Sciatic nerve (tissue), 2 donors: Measurements from ENCODE around the gene CKMT2. TPM values are rescaled to one million over a fixed set of nuclear protein-coding genes. Genes with fewer than 3 reads are reported as not detected.
A peak's percentile ranks its signal among the peaks of the same experiment; 100 is the strongest.

Source experiments
- ATAC-seq: fragments of 200-7000 bp; cut with Tn5 transposase; one replicate; pipeline ENCODE4 v1.9.1; 2020; ENCODE audit warnings: mild to moderate bottlenecking, moderate library complexity
- DNase-seq: peaks from one replicate; pipeline ENCODE4 v3.0.0-alpha.2; 2020; ENCODE audit warnings: low spot score
- intact Hi-C: fragments of 100-400 bp; cut with DNase I; formaldehyde crosslinking; loops from one replicate; pipeline ENCODE4 v1.14.2; 2022
- total RNA-seq: library from RNA; stranded (reverse); fragmentation: NEBNext Ultra II Directional; extraction: Animal tissue kit (Norgen Biotek cat#: 25700); gene quantifications from one replicate; pipeline ENCODE4 v1.2.1, GENCODE V29; 2021
- donor health status: DM: no; HTN: no; CAD: no.
- donor health status: DM: no; HTN: no; CAD: no.

CKMT2 gene
- 5.9 TPM for total RNA-seq

DNA sequence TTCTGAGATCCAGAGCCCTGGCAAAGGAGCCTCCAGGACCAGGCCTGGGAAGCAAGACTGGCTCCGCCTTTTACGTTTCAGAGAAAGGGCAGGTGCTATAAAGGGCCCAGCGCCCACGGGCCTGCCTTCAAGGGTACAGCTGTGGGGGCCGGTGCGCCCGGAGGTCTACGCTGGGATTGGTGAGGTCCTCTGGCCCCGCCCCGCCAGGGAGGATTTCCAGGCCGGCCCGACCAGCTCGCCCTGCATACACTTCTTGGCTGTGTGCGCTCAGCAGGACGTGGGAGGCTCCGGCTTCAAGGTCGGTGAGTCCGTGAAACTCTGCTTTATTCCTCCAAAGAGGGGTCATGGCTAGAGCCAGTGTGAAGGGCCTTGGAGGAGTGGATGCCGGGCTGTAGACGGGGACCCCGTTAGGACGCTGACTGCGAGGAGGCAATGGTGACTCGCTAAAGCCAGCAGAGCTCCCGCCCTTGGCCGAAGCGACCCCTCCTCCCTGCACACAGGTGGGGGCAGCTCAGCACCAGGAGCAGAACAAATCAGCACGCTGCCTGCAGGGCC, at the start of gene CKMT2:
CKMT2 (plus strand) TSS at position 243 of the 555 bp plus-strand sequence. CDS start 17,811 bp downstream, outside the sequence.
- peak; percentile 91 for ATAC-seq
- intact Hi-C loops, result no loop called here
- DNase-seq, result peak; percentile 80

DNA sequence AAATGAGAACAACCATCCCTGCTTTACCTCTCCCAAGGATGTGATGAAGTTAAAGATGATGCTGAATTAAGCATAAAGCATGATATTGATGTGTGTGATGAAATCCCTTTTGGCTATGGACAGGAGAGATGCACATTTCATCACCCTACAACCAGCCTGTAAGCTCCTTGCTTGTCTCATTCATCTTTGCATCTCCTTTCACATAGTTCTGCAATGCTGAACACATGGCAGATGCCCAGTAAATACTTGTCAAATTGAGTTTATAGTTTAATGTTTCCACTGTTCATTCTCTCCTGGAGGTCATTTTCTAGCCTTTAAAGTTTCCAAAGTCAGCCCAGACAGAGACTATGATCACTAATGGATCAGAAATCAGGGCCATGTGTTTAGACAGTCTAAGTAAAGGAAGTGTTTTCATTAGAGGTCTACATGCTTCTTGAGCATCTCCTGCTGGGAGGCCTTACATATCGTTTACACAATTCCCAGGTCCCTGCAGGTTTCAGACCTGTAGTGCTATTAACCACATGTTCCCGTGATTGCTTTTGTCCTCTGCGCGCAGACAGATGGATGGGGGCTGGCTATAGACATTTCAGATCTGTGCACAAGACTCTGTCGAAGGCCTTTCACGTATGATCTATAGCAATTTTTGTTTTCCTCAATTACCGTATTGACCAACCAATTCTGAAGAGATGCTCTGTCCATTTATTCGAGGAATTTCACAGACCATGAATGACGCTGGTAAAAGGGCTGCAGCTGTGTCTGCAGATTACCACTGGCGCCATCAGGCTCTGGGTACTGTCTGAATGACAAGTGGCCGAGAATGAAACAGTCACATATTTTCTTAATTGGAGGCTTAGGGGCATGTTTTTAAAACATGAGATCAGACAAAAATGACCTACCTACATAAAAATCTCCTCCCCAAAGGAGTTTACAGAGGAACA, 49.0 kb upstream of the CKMT2 start:
- intact Hi-C loops, result no loop called here
- no peak for ATAC-seq
- DNase-seq, result no peak

DNA sequence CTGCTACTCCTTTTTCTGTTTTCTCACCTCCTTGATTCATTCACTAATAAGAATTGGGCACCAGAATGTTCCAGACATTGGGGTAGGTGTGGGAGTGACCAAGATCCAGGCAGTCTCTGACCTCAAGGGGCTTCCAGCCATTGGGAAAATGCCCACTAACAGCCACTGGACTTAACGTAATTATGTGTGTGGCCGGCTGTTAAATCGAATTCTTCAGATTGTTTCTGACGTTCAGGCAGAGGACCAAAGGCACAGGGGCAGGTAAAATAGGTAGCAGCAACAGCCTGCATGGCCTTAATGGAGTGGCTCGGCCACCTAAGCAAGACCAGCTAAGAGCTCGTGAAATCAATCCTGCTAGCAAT, 48.4 kb upstream of the CKMT2 start:
- DNase-seq (no peak), ATAC-seq (no peak)
- intact Hi-C loops, result no loop called here

DNA sequence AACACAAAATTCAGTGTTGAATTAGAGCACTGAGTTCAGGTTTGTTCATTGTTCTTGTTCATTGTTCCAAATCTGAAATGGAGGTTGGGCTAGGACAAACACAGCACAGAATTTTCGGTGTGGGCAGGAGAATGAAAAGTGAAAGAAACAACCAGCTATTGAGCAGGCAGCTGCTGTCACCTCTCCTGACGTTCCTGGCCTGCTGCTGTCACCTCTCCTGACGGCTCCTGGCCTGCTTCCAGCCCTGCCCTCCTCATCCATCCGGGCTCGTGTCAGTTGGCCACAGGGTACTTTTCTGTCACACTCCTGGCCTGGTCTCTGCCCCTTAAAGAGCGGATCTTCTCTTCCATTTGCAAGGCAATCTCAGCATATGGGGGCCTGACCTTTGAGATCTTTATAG, 45.2 kb upstream of the CKMT2 start:
- ATAC-seq, result no peak
- no peak for DNase-seq
- intact Hi-C loops, result no loop called here

DNA sequence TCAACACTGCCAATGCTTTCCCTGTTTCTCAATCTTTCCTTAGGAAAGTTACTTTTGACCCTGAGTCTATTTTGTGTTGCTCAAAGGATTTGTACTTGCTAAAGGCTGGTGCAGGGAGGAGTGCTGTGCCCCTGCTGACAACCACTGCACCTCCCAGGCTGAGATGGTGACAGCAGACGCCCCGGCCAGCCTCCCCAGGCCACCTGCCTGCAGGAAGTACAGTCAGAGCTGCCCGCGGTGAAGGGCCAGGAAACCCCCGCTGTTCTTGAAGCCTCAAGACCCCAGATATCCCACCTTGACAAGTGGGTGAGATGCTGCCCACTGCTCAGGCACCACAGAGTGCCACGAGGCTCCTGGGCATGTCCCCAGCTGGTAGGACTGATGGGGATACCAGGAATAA, 44.2 kb upstream of the CKMT2 start:
- ATAC-seq, result peak; percentile 26

GRCh38 chr5:81189875-81190498, 43.1 kb upstream of the CKMT2 start:
- DNase-seq (no peak), ATAC-seq (no peak)
- intact Hi-C loops, result no loop called here

More for the DNA sequence above, 44.2 kb upstream of the CKMT2 start:
- DNase-seq, result no peak
- intact Hi-C loops, result no loop called here

- DNase-seq, result no peak
- ATAC-seq, result no peak
- intact Hi-C loops, result no loop called here
Observed at GRCh38 chr5:81191726-81192372, 41.3 kb upstream of the CKMT2 start.

DNA sequence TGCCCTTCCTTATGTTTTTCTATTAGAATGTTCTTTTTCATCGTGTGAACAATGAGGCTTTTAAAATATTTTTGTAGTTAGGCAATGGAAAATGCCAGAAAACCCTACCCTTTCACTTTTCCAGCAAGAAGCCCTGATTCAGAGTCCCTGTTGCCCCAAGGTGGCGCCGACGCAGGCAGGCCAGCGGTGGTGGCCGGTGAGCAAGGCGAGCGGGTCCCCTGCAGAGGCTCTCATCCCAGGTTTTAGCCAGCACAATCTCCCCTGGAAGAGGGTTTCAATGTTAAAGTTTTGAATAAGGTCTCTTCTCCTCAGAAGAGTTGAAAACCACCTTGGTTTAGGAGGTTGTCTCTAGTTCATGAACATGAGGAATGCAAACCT, 40.8 kb upstream of the CKMT2 start:
- intact Hi-C loops, result no loop called here
- no peak for ATAC-seq

DNA sequence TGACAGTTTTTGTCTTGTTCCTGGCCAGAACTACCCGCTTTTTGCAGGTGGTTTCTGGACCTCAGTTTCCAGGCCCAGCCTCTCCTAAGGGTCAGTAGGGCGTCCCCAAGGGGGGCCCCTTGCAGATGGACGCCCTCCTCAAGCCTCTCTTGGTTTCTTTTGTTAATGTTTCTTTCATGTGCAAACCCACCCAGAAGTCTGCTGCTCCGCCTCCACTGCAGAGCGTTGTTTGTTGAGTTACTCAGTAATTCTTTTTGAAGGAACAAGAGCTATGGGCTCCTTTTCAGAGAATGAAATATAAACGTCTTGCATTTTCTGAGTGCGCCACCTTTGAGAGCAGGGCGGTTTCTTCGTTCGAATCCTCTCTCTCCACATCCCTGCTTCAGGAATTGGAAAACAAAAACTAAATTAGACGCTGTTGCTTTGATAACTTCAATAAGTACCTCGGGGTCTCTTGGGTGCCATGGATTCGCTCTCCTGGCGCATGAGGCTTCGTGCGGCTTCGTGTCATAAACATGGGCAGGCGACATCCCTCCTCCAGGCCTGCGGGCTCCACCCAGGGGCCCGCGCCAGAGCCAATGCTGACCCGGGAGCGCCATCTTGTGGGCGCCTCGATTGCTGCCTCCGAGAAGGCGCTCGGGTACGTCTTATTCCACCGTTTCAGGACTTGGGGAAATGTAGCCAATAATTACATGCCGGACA, 38.3 kb upstream of the CKMT2 start:
- intact Hi-C loops, result no loop called here
- ATAC-seq, result peak; percentile 97
- peak; percentile 91 for DNase-seq

More for the DNA sequence above, 40.8 kb upstream of the CKMT2 start:
- no peak for DNase-seq

DNA sequence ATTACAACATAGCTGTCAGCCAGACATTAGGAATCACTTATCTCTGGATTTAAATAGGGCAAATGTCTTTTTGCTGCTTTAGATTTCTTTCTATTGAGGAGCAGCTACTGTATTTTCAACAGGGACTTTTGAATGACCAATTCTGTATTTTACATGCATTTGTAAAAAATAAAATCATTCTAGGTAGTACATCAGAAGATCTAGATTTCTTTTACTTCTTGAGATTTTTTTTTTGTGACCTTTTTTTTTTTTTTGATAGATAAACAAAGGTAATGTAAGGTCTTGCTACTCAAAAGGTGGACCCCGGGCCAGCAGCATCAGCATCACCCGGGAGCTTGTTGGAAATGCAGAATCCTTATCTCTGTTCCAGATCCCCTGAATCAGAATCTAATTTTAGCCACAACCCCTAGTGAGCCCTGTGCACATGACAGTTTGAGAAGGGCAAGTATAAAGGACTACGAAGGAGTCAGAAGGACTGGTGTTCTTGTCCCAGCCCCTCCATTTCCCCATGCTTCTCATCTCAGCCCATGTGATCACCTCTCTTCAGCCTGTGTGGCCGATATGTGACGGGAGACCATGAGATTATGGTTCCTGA, 37.7 kb upstream of the CKMT2 start:
- DNase-seq, result no peak
- intact Hi-C loops, result no loop called here
- no peak for ATAC-seq

- intact Hi-C loops, result no loop called here
- ATAC-seq, result peak; percentile 46
- no peak for DNase-seq
Observed at GRCh38 chr5:81202655-81203054, 30.5 kb upstream of the CKMT2 start.

DNA sequence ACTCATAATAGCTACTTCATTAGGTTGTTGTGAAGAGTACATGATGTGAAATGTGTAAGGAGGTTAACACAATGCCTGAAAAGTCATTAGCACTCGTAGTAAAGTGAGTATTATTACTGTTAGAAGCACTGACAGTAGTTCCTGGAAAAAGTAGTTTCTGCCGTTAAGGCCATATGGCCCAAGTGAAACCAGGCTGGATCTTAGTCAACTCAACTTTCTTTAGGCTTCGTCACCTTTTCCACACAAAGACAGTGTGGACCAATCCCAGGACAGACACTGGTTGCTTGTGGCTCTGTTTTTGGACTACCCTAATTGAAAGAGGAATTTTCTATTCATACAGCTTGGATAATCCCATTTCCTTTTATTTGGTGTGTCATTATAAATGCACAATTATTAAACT, 29.4 kb upstream of the CKMT2 start:
- intact Hi-C loops, result no loop called here
- DNase-seq (no peak), ATAC-seq (no peak)

DNA sequence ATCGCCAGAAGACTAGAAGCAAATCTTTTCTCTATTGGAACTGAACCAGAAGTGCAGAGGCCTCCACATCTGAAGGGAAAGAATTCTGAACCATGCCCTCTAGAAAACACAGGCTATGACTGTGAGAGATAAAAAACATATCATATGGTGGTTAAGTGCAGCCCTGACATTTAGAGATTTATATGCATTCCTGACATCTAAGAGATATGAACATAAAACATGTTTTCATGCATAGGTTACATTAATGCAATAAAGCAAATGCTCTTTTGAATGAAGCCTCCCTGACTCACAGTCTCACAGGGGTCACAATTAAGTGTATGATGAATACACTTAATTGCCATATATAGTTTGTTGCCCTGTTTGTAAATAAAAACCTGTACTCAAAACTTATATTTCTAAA, 28.9 kb upstream of the CKMT2 start:
- DNase-seq (no peak), ATAC-seq (no peak)
- intact Hi-C loops, result no loop called here

GRCh38 chr5:81205058-81205457, 28.1 kb upstream of the CKMT2 start:
- intact Hi-C loops, result no loop called here
- no peak for ATAC-seq
- DNase-seq, result no peak

- DNase-seq (no peak), ATAC-seq (no peak)
- intact Hi-C loops, result no loop called here
Observed at GRCh38 chr5:81207009-81207408, 26.1 kb upstream of the CKMT2 start.

DNA sequence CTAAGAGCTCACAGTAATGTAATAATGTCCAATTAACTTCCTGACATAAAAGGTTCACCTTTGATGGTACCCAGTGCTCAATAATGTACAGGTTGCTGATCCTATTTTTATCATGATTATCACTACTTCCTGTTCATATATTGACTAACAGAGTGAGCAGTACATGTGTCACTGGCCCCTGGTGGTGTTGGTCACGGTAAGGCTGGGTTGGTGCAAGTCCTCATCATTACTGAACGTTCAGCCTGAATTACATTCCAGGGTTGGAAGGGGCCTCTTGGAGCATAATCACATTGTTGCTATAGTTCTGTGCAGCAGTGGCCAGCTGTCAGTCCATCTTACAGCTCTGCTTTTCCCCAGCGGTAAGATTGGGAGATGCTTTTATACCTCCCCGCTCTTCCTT, 24.2 kb upstream of the CKMT2 start:
- intact Hi-C loops, result no loop called here
- DNase-seq (no peak), ATAC-seq (no peak)

- DNase-seq (no peak), ATAC-seq (no peak)
- intact Hi-C loops, result no loop called here
Observed at GRCh38 chr5:81209386-81209785, 23.7 kb upstream of the CKMT2 start.

GRCh38 chr5:81209869-81210493, 23.1 kb upstream of the CKMT2 start:
- intact Hi-C loops, result no loop called here
- ATAC-seq (no peak), DNase-seq (no peak)
